NCI-H2107 treated with DMSO at 0.1 percent for 48 hours (cell line): ENCODE data around the gene C16orf74.

ENCODE experiments used
- DNase-seq: peaks from one replicate; lab custom pipeline; 2025; ENCODE audit not compliant: unreplicated experiment; lab: John Stamatoyannopoulos, UW

Gene C16orf74

DNA sequence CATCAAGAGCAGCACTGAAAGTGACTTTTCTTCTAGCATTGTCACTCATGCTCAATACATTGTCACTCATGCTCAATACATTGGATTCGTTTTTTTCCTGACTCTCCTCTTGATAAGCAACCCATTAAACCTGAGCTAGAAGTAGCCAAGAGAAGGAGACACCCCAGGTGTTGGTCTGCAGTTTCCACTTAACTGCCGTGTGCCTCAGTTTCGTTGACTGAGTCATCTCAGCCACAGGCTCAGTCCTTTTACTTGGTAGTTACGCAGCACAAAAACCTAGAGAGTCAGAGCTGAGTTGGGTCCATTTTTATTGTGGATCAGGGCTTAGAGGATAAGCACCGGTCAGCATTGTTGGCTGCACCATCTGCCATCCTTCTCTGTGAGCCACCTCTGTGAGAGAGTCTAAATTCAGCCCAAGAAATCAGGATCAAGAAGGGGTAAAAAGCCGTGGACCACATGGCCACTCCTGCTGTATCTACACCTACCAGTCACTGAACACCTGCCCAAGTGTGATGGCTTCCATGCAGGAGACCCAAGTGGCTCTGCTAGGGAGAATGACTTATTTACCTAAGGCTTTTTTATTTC, 73.4 kb downstream of the C16orf74 start:
- no peak for DNase-seq

DNA sequence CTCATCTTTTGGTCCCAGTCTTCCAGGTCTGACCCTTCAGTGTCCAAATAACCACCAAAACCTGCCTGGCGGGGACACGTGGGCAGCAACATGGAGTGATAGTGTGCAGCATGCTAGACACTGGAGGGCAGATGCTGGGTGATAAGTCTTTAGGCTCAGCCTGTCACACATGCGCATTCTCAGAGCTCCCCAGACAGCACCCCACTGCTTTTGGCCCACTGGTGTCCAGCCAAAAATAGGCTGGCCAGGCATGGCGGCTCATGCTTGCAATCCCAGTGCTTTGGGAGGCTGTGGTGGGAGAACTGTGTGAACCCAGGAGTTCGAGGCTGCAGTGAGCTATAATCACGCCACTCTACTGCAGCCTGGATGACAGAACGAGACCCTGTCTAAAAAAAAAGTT, 74.4 kb downstream of the C16orf74 start:
- no peak for DNase-seq

DNA sequence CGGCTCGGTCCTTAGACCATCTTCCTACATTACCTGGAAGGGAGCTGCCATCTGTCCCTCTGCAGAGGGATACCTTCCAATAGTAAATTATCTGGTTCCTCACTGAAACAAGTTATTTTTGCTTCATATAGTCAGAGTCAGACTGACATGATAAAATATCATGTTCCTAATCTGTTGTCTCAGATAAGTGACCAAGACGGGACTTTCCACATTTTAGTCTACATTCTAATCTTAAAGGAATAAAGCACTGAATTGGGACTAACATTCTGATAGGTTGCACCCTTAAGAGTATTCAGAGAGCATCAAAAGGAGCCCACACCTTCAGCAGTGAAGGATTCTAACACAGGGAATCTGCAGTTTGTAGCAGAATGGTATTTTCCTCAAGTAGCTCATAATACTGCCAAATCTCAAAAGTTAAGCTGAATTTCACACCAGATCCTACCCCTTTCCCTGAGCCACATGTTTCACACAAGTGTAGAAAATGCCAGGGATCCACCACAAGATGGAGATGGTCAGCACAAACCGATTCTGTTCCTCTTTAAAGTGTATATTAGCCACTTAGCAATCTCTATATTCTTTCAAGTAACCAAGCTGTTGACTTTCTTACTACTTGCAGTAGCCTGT, 75.5 kb downstream of the C16orf74 start:
- DNase-seq = no peak

DNA sequence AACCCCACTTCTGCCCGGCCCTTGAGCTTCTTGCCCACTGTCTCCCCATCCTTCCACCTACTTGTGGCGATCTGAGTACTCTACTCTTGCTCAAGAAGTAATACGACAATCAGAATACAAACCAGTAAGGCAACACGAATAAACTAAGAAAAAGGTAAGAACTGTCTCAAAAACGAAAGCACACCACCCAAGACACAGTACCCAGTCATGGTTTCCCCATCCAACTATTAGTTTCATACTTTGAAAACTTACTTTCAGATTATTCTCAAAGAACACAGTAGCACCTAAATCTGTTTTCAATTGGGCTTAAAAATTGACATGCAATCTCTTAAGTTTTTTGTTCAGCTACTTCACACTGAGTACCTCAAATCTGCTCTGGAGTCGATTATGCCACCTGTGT, 76.1 kb downstream of the C16orf74 start:
- no peak for DNase-seq

- no peak for DNase-seq
These were observed 76.5 kb downstream of the C16orf74 start for GRCh38 chr16:85674418-85674755.

- peak; percentile 35 for DNase-seq
These were observed 77.1 kb downstream of the C16orf74 start for GRCh38 chr16:85673529-85674417.

DNA sequence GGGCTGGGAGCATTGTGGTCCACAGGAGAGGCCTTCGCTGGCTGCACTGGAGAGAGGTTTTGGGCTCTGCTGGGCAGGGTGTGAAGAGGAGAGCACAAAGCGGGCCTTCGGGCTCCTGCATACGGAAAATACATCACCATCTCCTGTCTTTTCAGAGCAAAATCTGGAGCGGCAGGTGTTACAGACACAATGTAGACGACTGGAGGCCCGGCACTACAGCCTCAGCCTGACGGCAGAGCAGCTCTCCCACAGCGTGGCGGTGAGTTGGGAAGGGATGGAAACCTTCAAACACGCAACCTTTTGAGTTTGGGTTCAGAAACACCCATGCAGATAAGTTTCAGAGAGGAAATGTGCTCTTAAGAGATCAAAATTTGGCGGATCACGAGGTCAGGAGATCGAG, 80.1 kb downstream of the C16orf74 start:
- no peak for DNase-seq

- DNase-seq = no peak
These were observed 82.0 kb downstream of the C16orf74 start for GRCh38 chr16:85668676-85669424.

GRCh38 chr16:85667841-85668413, 83.0 kb downstream of the C16orf74 start:
- no peak for DNase-seq

- no peak for DNase-seq
These were observed 83.6 kb downstream of the C16orf74 start for GRCh38 chr16:85667261-85667660.

DNA sequence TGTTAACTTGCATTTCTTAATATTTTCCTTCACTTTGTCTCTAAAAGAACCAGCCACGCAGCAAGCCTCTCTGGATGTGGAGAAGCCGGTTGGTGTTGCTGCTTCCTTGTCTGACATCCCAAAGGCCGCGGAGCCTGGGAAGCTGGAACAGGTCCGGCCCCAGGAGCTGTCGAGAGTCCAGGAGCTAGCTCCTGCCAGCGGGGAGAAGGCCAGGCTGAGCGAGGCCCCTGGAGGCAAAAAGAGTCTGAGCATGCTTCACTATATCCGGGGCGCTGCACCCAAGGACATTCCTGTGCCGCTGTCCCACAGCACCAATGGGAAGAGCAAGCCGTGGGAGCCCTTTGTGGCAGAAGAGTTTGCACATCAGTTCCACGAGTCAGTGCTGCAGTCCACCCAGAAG, 85.0 kb downstream of the C16orf74 start:
- DNase-seq = no peak

DNA sequence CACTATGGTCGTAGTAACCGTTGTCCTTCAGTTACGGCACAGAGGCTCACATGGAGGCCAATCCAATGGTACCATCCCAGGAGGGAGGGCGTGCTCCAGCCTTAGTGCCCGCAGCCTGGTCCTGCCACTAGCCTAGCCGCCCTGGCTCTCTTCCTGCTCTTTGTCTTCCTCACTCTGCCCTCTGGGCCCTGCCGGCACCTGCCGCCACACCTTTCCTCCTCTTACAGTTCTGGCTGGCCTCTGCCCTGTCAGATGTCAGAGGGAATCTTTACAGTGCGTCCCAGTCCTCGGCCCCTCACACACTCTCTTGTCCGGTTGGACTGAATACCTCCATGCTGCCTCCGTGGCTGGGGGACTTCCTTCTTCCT, 85.5 kb downstream of the C16orf74 start:
- DNase-seq = no peak

- DNase-seq = no peak
These were observed 86.1 kb downstream of the C16orf74 start for GRCh38 chr16:85664580-85665372.

DNA sequence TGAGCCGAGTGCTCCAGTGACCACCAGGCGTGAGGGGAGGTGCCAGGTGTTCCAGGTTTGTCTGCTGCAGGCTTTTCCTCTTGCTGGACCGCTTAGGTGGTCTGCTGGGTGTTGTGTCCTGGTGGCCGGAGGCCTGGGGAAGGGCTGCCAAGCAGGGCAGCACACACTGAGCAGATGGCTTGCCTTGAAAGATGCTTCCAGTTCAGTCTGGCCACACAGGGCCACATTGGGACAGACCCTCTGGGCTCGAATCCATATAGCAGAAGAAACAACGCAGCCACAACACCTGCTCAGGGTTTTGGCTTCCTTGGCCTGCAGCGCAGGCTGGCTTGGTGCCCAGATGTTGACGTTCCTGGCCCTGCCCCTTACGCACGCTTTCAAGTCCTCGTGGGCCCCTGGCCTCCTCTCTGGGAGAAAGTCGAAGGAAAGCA, 87.0 kb downstream of the C16orf74 start:
- peak; percentile 37 for DNase-seq

DNA sequence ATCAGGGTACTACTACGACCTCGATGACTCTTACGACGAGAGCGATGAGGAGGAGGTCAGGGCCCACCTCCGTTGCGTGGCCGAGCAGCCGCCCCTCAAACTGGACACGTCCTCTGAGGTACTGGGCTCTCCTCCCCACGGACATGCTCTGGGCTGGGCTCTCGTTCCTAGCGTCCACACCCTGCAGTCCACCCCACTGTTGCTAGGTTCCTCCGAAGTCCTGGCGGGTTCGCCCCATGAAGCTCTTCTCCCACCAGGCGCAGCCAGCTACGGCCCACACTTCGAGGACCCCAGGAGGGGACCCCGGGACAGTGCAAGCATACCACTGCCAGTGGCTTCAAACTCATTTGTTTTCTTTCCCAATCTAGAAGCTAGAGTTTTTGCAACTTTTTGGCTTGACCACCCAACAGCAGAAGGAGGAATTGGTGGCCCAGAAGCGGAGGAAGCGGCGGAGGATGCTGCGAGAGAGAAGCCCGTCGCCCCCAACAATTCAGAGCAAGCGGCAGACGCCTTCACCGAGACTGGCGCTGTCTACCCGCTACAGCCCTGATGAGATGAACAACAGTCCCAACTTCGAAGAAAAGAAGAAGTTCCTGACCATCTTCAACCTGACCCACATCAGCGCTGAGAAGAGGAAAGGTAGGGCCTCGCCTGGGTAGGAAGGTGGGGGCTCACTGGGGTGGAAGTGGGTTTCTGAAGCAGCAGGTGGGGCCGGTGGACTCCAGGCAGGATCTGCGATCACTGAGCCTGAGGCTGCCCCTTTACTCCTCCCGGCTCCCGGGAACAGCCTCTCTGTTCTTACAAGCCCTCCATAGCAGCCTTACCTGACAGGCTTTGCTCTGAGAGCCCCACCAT, 87.7 kb downstream of the C16orf74 start:
- no peak for DNase-seq

- DNase-seq = no peak
These were observed 88.4 kb downstream of the C16orf74 start for GRCh38 chr16:85662482-85662812.

GRCh38 chr16:85661740-85662481, 89.0 kb downstream of the C16orf74 start:
- no peak for DNase-seq

DNA sequence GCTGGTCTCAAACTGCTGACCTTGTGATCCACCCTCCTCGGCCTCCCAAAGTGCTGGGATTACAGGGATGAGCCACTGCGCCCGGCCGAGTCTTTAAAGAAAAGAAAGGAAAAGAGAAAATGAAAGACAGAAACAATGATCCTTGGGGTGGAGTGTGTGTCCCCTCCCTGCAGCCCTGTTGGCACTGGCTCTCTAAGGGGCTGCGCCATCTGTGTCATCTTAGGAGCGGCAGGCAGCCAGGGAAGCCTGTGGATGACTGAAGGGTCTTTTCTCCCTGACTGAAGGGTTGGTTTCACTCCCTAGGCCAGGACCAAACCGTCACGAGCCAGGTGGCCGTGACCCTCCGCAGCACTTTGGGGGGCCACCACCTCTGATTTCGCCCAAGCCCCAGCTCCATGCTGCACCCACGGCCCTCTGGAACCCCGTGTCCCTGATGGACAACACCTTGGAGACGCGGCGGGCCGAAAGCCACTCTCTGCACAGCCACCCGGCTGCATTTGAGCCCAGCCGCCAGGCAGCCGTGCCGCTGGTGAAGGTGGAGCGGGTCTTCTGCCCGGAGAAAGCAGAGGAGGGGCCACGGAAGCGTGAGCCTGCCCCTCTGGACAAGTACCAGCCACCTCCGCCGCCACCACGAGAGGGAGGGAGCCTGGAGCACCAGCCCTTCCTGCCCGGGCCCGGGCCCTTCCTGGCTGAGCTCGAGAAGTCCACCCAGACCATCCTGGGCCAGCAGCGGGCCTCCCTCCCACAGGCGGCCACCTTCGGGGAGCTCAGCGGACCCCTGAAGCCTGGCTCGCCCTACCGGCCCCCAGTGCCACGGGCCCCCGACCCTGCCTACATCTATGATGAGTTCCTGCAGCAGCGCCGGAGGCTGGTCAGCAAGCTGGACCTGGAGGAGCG, 89.8 kb downstream of the C16orf74 start:
- no peak for DNase-seq
